HepG2 (cell line): ENCODE data around the gene KLHDC4. TPM values are rescaled to one million over a fixed set of nuclear protein-coding genes. Genes with fewer than 3 reads are reported as not detected.
"Not testable (repeated sequence)": the region's sequence is repeated elsewhere in the genome, so short reads cannot be mapped to it uniquely, and the experiment has no call there.

ENCODE experiments used
- ATAC-seq: fragments of 200-7000 bp; cut with Tn5 transposase; 3 replicates; pipeline ENCODE4 v1.9.1; 2020; ENCODE audit warnings: mild to moderate bottlenecking, moderate library complexity
- BruUV-seq: library from RNA; stranded (reverse); fragments of 400-500 nt; replicated peaks from 2 replicates; lab custom pipeline; 2021; lab: Mats Ljungman, UMichigan
- CTCF ChIA-PET: fragments of 300-600 bp; formaldehyde crosslinking; extraction: SDS; loops from one replicate; lab custom pipeline; 2021; ENCODE audit warnings: low total read pairs, inconsistent platforms, low intra/inter-chr PET ratio; lab: Yijun Ruan, JAX
- POLR2A ChIA-PET: fragments of 350-600 bp; sonication (Branson Sonifier 250); formaldehyde crosslinking; loops from one replicate; lab custom pipeline; 2020; ENCODE audit warnings: antibody characterized with exemption, inconsistent platforms; lab: Yijun Ruan, JAX
- DNase-seq: peaks from one replicate; pipeline ENCODE4 v3.0.0-alpha.2; 2015; ENCODE audit warnings: low spot score
- FAIRE-seq: peaks from 3 replicates; lab custom pipeline; 2011; peaks lifted over from hg19 to GRCh38; lab: Jason Lieb, UNC
- H2AFZ ChIP-seq: one replicate; pipeline ENCODE4 v1.6.1; 2011; ENCODE audit warnings: low read length, inconsistent platforms
- H3K27ac ChIP-seq: fragments of 300-600 bp; 3 replicates; pipeline ENCODE4 v1.8.0; 2011; ENCODE audit warnings: mixed run types, mild to moderate bottlenecking, mixed read lengths, low read length, inconsistent platforms; ENCODE audit not compliant: insufficient read depth; ENCODE audit errors: extremely low read length
- H3K27me3 ChIP-seq, 2 experiments: fragments of 200-600 bp in 1 of 2; 2 replicates in 1 of 2; 3 replicates in 1 of 2; pipeline versions ENCODE4 v1.6.0 to v1.8.0; 2011; ENCODE audit warnings: low read length in 2 of 2, mild to moderate bottlenecking in 2 of 2, moderate library complexity in 2 of 2, inconsistent platforms in 1 of 2; ENCODE audit not compliant: insufficient read depth in 2 of 2, control insufficient read depth in 1 of 2
- H3K36me3 ChIP-seq, 2 experiments: fragments of 200-600 bp in 1 of 2; replicated peaks in 1 of 2; 2 replicates in 1 of 2; 3 replicates in 1 of 2; pipeline versions ENCODE4 v1.5.1 to v1.8.0; 2011; ENCODE audit warnings: low read length in 2 of 2, inconsistent platforms in 1 of 2; ENCODE audit not compliant: insufficient read depth in 2 of 2, control insufficient read depth in 1 of 2
- H3K4me1 ChIP-seq: 2 replicates; pipeline ENCODE4 v1.5.1; 2012; ENCODE audit warnings: low read length, inconsistent platforms; ENCODE audit not compliant: insufficient read depth
- H3K4me2 ChIP-seq: 2 replicates; pipeline ENCODE4 v1.6.0; 2011; ENCODE audit warnings: low read depth, low read length, inconsistent platforms
- H3K4me3 ChIP-seq, 3 experiments: fragments of 200-600 bp in 1 of 3; sonication (generic), shearing (Covaris generic) in 1 of 3; replicated peaks in 1 of 3; 2 replicates each; pipeline ENCODE4 v1.5.1; 2011 to 2016; ENCODE audit warnings: low read length in 3 of 3, inconsistent platforms in 2 of 3, low read depth in 2 of 3, mild to moderate bottlenecking in 2 of 3, control low read depth in 1 of 3, mixed read lengths in 1 of 3; ENCODE audit not compliant: insufficient read depth in 1 of 3
- H3K79me2 ChIP-seq: one replicate; pipeline ENCODE4 v1.6.1; 2011; ENCODE audit warnings: low read length, inconsistent platforms; ENCODE audit not compliant: insufficient read depth
- H3K9ac ChIP-seq: 2 replicates; pipeline ENCODE4 v1.6.0; 2011; ENCODE audit warnings: mild to moderate bottlenecking, low read depth, low read length, inconsistent platforms; ENCODE audit not compliant: insufficient read depth
- H3K9me3 ChIP-seq: 2 replicates; pipeline ENCODE4 v1.5.1; 2012; ENCODE audit warnings: mild to moderate bottlenecking, low read length
- H4K20me1 ChIP-seq: 2 replicates; pipeline ENCODE4 v1.6.0; 2011; ENCODE audit warnings: inconsistent platforms, mild to moderate bottlenecking, low read length, moderate library complexity; ENCODE audit not compliant: insufficient read depth
- BRCA1 ChIP-seq: sonication (generic); formaldehyde crosslinking; IDR thresholded peaks from 2 replicates; pipeline ENCODE4 v1.4.0; 2020; ENCODE audit warnings: missing genetic modification reagents
- FIP1L1 ChIP-seq: fragments of 200-400 bp; formaldehyde crosslinking; IDR thresholded peaks from 2 replicates; pipeline ENCODE4 v1.6.1; 2018; ENCODE audit warnings: low read depth, mild to moderate bottlenecking, low read length, moderate library complexity, borderline replicate concordance; ENCODE audit not compliant: insufficient read depth
- FOXO1 ChIP-seq: sonication (generic); formaldehyde crosslinking; IDR thresholded peaks from 2 replicates; pipeline ENCODE4 v1.4.0; 2020; ENCODE audit warnings: missing genetic modification reagents
- GPN1 ChIP-seq: sonication (generic); formaldehyde crosslinking; IDR thresholded peaks from 2 replicates; pipeline ENCODE4 v1.5.1; 2020; ENCODE audit warnings: missing genetic modification reagents, borderline replicate concordance
- MED1 ChIP-seq: sonication (generic); formaldehyde crosslinking; IDR thresholded peaks from 2 replicates; pipeline ENCODE4 v1.4.0; 2020; ENCODE audit warnings: missing genetic modification reagents
- MEF2D ChIP-seq: sonication (generic); formaldehyde crosslinking; IDR thresholded peaks from 2 replicates; pipeline ENCODE4 v1.5.1; 2020; ENCODE audit warnings: mild to moderate bottlenecking, missing genetic modification reagents
- POLR2AphosphoS5 ChIP-seq: IDR thresholded peaks from 2 replicates; pipeline ENCODE4 v1.6.1; 2012; ENCODE audit warnings: low read depth, low read length
- PTBP1 ChIP-seq: fragments of 200-400 bp; formaldehyde crosslinking; IDR thresholded peaks from 2 replicates; pipeline ENCODE4 v1.6.1; 2018; ENCODE audit warnings: low read length, low read depth; ENCODE audit not compliant: poor library complexity, severe bottlenecking
- TMF1 ChIP-seq: sonication (generic); formaldehyde crosslinking; IDR thresholded peaks from 2 replicates; pipeline ENCODE4 v1.8.1; 2022; ENCODE audit warnings: low read depth, missing genetic modification reagents
- WGBS: methylation state at CpG from one replicate; pipeline ENCODE4 v1.1.6; 2017; ENCODE audit warnings: low lambda C conversion rate; 5-methylcytosine and 5-hydroxymethylcytosine counted together
- in situ Hi-C: cut with HindIII; loops from 2 replicates; pipeline ENCODE4 v1.10.0; 2017; ENCODE audit warnings: low pct_unique_long_range_greater_than_20kb; ENCODE audit not compliant: extremely low pct_ligation_motif_present
- intact Hi-C: fragments of 100-400 bp; cut with micrococcal nuclease; formaldehyde crosslinking; loops from one replicate; pipeline ENCODE4 v1.10.0; 2022; ENCODE audit not compliant: unreplicated experiment
- polyA plus RNA-seq, 8 experiments: library from polyadenylated mRNA; depleted of rRNA in 3 of 8; stranded (reverse) in 7 of 8; unstranded in 1 of 8; fragments of >200 nt; fragmentation: Illumina TruSeq in 4 of 8; extraction: Trizol in 4 of 8; gene quantifications; 2 replicates each; pipeline versions ENCODE4 v1.2.1 to v1.2.3, GENCODE V29; 2011 to 2016; ENCODE audit warnings: low read depth in 4 of 8, missing spikeins in 1 of 8, mixed read lengths in 1 of 8; ENCODE audit not compliant: insufficient read depth in 1 of 8
- total RNA-seq, 5 experiments: library from RNA; depleted of rRNA; stranded (reverse); fragments of >200 nt; fragmentation: Illumina TruSeq; extraction: Trizol; gene quantifications; 2 replicates each; pipeline ENCODE4 v1.2.3, GENCODE V29; 2016; ENCODE audit warnings: low read depth in 1 of 5
- TF ChIP-seq, protein P1 (sequence below): sonication (generic); formaldehyde crosslinking; IDR thresholded peaks from 2 replicates; pipeline ENCODE4 v1.4.0; 2020; ENCODE audit warnings: missing genetic modification reagents
- TF ChIP-seq, protein P2 (sequence below): sonication (generic); formaldehyde crosslinking; IDR thresholded peaks from 2 replicates; pipeline ENCODE4 v1.5.0; 2020; ENCODE audit warnings: mild to moderate bottlenecking, missing genetic modification reagents, borderline replicate concordance
- TF ChIP-seq, protein P3 (sequence below): sonication (generic); formaldehyde crosslinking; conservative IDR thresholded peaks from 2 replicates; pipeline ENCODE4 v1.4.0; 2020; ENCODE audit warnings: missing genetic modification reagents

The KLHDC4 gene
- total and polyA plus RNA-seq, 2 of the 13 experiments (the other 11 are each of a cell fraction or from before 2014, with no cell fraction given): 18.7 to 31.8 TPM

DNA sequence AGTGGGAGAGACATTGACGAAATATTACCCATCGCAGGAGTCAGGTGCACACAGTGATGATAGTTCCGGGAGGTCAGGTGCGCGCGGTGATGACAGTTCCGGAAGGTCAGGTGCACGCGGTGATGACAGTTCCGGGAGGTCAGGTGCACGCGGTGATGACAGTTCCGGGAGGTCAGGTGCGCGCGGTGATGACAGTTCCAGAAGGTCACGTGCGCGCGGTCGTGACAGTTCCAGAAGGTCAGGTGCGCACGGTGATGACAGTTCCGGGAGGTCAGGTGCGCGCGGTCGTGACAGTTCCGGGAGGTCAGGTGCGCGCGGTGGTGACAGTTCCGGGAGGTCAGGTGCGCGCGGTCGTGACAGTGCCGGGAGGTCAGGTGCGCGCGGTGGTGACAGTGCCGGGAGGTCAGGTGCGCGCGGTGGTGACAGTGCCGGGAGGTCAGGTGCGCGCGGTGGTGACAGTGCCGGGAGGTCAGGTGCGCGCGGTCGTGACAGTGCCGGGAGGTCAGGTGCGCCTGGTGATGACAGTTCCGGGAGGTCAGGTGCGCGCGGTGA is 84.7 kb downstream of the KLHDC4 start:
- in situ Hi-C loops, H3K9ac ChIP-seq, BruUV-seq, intact Hi-C loops, FAIRE-seq, H3K27ac ChIP-seq, H3K4me2 ChIP-seq, H4K20me1 ChIP-seq, H3K79me2 ChIP-seq, DNase-seq, H3K9me3 ChIP-seq, CTCF ChIA-PET, H2AFZ ChIP-seq, H3K4me1 ChIP-seq, H3K36me3 ChIP-seq, H3K4me3 ChIP-seq, POLR2A ChIA-PET, ATAC-seq: not testable (repeated sequence)
- peaks cover 17 to 75% of the 10 kb centered on the region in 2 experiments for H3K27me3 ChIP-seq
- WGBS: 89% methylated on average over 60 of the region's 60 CpGs

DNA sequence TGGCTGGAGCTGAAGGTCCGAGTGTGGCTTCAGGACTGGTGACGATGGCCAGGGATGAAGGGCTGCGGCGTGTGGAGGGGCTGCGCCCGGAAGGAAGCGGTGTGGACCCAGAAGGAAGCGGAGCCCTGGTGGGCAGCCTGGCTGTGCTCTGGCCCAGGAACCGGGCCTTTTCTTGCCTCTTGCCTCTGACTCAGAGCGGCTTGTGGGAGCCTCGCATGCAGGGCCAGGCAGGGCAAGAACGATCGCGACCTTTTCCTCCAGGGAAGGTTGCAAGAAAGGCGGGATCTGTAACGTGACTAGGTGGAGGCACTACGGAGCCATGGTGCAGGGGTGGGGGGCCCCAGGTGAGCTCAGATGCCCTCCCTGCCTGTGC is 85.5 kb downstream of the KLHDC4 start:
- no peak for DNase-seq
- BruUV-seq: no TSS peak
- ChIA-PET CTCF (no interaction called here), POLR2A (no interaction called here)
- no peak overlapping the region for H2AFZ ChIP-seq
- H3K36me3 ChIP-seq: no peaks in the 10 kb centered on the region
- peaks cover 18 to 75% of the 10 kb centered on the region in 2 experiments for H3K27me3 ChIP-seq
- 54% methylated on average over 15 of the region's 17 CpGs for WGBS
- no peak overlapping the region for H3K4me2 ChIP-seq
- intact Hi-C loops: no loop called here
- in situ Hi-C loops: no loop called here
- no peak for ATAC-seq
- no peak overlapping the region for H3K4me3 ChIP-seq
- H3K4me1 ChIP-seq: peaks cover 6% of the 10 kb centered on the region
- H3K27ac ChIP-seq: no peak overlapping the region
- H3K9me3 ChIP-seq: no peaks in the 10 kb centered on the region
- peaks cover 3% of the 10 kb centered on the region; the same call in 1 of the 2 replicates for H4K20me1 ChIP-seq
- H3K9ac ChIP-seq: no peak overlapping the region
- no peak for FAIRE-seq
- H3K79me2 ChIP-seq: no peaks in the 10 kb centered on the region
- no peak for TF ChIP-seq MED1 (CRISPR knock-in tag)
- TF ChIP-seq PTBP1: no peak
- TF ChIP-seq FOXO1 (CRISPR knock-in tag): no peak
- TF ChIP-seq, protein P1, sequence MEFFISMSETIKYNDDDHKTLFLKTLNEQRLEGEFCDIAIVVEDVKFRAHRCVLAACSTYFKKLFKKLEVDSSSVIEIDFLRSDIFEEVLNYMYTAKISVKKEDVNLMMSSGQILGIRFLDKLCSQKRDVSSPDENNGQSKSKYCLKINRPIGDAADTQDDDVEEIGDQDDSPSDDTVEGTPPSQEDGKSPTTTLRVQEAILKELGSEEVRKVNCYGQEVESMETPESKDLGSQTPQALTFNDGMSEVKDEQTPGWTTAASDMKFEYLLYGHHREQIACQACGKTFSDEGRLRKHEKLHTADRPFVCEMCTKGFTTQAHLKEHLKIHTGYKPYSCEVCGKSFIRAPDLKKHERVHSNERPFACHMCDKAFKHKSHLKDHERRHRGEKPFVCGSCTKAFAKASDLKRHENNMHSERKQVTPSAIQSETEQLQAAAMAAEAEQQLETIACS (CRISPR knock-in tag): no peak
- no peak for TF ChIP-seq MEF2D
- TF ChIP-seq GPN1: no peak
- TF ChIP-seq FIP1L1: no peak
- TF ChIP-seq, protein P2, sequence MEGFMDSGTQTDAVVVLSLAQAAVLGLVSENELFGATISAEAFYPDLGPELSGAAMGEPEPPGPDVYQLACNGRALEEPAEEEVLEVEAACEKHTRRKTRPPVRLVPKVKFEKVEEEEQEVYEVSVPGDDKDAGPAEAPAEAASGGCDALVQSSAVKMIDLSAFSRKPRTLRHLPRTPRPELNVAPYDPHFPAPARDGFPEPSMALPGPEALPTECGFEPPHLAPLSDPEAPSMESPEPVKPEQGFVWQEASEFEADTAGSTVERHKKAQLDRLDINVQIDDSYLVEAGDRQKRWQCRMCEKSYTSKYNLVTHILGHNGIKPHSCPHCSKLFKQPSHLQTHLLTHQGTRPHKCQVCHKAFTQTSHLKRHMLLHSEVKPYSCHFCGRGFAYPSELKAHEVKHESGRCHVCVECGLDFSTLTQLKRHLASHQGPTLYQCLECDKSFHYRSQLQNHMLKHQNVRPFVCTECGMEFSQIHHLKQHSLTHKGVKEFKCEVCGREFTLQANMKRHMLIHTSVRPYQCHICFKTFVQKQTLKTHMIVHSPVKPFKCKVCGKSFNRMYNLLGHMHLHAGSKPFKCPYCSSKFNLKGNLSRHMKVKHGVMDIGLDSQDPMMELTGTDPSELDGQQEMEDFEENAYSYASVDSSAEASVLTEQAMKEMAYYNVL (CRISPR knock-in tag): no peak
- no peak for TF ChIP-seq BRCA1 (CRISPR knock-in tag)
- no peak for TF ChIP-seq TMF1 (CRISPR knock-in tag)
- TF ChIP-seq POLR2AphosphoS5: no peak
- TF ChIP-seq, protein P3, sequence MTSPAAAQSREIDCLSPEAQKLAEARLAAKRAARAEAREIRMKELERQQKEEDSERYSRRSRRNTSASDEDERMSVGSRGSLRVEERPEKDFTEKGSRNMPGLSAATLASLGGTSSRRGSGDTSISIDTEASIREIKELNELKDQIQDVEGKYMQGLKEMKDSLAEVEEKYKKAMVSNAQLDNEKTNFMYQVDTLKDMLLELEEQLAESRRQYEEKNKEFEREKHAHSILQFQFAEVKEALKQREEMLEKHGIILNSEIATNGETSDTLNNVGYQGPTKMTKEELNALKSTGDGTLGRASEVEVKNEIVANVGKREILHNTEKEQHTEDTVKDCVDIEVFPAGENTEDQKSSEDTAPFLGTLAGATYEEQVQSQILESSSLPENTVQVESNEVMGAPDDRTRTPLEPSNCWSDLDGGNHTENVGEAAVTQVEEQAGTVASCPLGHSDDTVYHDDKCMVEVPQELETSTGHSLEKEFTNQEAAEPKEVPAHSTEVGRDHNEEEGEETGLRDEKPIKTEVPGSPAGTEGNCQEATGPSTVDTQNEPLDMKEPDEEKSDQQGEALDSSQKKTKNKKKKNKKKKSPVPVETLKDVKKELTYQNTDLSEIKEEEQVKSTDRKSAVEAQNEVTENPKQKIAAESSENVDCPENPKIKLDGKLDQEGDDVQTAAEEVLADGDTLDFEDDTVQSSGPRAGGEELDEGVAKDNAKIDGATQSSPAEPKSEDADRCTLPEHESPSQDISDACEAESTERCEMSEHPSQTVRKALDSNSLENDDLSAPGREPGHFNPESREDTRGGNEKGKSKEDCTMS (CRISPR knock-in tag): no peak
